NCI-H2107 treated with DMSO at 0.1 percent for 48 hours (cell line): ENCODE data around the gene BASP1.
A peak's percentile ranks its signal among the peaks of the same experiment; 100 is the strongest.

Experiments used
- DNase-seq: peaks from one replicate; lab custom pipeline; 2025; ENCODE audit not compliant: unreplicated experiment; lab: John Stamatoyannopoulos, UW

Gene BASP1

GRCh38 chr5:17217493-17218352, at the start of gene BASP1:
Gene BASP1, plus strand, starts transcription at chr5:17217631. Its CDS starts 57,586 bp downstream, at chr5:17275217.
- peak; percentile 51 for DNase-seq

GRCh38 chr5:17169507-17169906, 47.9 kb upstream of the BASP1 start:
- no peak for DNase-seq

GRCh38 chr5:17172791-17173190, 44.6 kb upstream of the BASP1 start:
- no peak for DNase-seq

GRCh38 chr5:17174965-17175364, 42.5 kb upstream of the BASP1 start:
- DNase-seq: no peak

- no peak for DNase-seq
These were observed 39.7 kb upstream of the BASP1 start for GRCh38 chr5:17177501-17178372.

- DNase-seq: no peak
These were observed 39.1 kb upstream of the BASP1 start for GRCh38 chr5:17178373-17178675.

GRCh38 chr5:17180330-17180843, 37.0 kb upstream of the BASP1 start:
- no peak for DNase-seq

- DNase-seq: no peak
These were observed 36.3 kb upstream of the BASP1 start for GRCh38 chr5:17180864-17181723.

- no peak for DNase-seq
These were observed 34.9 kb upstream of the BASP1 start for GRCh38 chr5:17182494-17182893.

- no peak for DNase-seq
These were observed 34.5 kb upstream of the BASP1 start for GRCh38 chr5:17182981-17183380.

GRCh38 chr5:17183831-17184230, 33.6 kb upstream of the BASP1 start:
- DNase-seq: no peak

- no peak for DNase-seq
These were observed 32.8 kb upstream of the BASP1 start for GRCh38 chr5:17184588-17184987.

GRCh38 chr5:17185349-17185748, 32.1 kb upstream of the BASP1 start:
- no peak for DNase-seq

GRCh38 chr5:17185773-17186172, 31.7 kb upstream of the BASP1 start:
- no peak for DNase-seq

GRCh38 chr5:17186256-17186655, 31.2 kb upstream of the BASP1 start:
- DNase-seq: no peak

GRCh38 chr5:17187011-17187785, 30.2 kb upstream of the BASP1 start:
- DNase-seq: no peak

- no peak for DNase-seq
These were observed 29.7 kb upstream of the BASP1 start for GRCh38 chr5:17187786-17188170.

GRCh38 chr5:17189381-17190036, 27.9 kb upstream of the BASP1 start:
- DNase-seq: peak; percentile 58

GRCh38 chr5:17190242-17190778, 27.1 kb upstream of the BASP1 start:
- peak; percentile 11 for DNase-seq
